NCI-H1092 treated with DMSO at 0.1 percent for 48 hours (cell line): Measurements from ENCODE around the gene NOC2L.
"Not testable (repeated sequence)": the region's sequence is repeated elsewhere in the genome, so short reads cannot be mapped to it uniquely, and the experiment has no call there.

Experiments
- DNase-seq: peaks from one replicate; lab custom pipeline; 2025; lab: John Stamatoyannopoulos, UW

The NOC2L gene

GRCh38 chr1:993379-993995 is 34.4 kb upstream of the NOC2L start:
- no peak for DNase-seq

GRCh38 chr1:992362-992761 is 33.3 kb upstream of the NOC2L start:
- no peak for DNase-seq

- DNase-seq: no peak
Measured at GRCh38 chr1:991895-992294, 32.8 kb upstream of the NOC2L start.

GRCh38 chr1:991275-991674 is 32.2 kb upstream of the NOC2L start:
- not testable (repeated sequence) for DNase-seq

DNA sequence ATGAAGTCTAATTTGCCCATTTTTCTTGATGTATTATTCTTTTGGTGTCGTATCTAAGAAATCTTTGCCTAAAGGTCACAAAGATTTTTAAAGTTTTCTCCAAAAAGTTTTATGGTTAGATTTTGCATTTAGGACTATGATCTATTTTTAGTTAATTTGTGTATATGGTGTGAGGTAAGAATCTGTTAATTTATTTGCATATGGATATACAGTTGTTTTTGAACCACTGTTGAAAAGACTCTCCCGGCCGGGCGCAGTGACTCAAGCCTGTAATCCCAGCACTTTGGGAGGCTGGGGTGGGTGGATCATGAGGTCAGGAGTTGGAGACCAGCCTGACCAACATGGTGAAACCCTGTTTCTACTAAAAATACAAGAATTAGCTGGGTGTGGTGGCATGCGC is 29.0 kb upstream of the NOC2L start:
- DNase-seq: not testable (repeated sequence)

GRCh38 chr1:985126-985525 is 26.1 kb upstream of the NOC2L start:
- DNase-seq: no peak

- DNase-seq: no peak
Measured at GRCh38 chr1:984476-984814, 25.4 kb upstream of the NOC2L start.

- peak; percentile 3 for DNase-seq
Measured at GRCh38 chr1:983798-984475, 24.9 kb upstream of the NOC2L start.

DNA sequence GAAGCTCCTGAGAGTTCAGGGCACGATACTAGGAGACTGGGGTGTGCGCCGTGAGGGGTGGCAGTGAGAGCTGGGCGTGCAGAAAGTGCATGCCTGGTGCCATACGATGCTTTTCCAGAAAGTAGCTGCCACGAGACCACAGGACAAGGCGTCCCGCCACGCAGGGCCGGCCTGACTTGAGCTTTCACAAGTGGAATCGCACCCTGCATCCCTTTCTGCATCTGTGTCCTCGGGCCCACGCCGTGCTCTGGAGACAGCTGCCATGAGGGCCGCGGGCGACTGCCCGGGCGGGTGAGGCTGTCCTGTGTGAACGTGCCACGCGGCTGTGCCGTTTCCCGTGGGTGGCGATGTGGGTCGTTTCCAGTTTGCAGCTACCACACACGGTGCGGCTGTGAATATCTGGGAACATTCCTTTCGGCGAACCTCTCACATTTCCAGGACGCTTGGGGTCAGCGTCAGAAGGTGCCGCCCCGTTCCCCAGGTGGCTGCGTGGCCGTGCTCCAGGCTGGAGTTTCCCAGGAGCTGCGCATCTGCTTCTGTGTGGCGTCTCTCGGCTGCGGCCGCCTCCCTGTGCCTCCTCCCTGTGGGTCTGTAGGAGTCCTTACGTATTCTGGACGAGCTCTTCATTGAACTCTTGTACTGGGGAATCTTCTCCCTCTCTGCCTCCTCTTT is 23.8 kb upstream of the NOC2L start:
- no peak for DNase-seq

DNA sequence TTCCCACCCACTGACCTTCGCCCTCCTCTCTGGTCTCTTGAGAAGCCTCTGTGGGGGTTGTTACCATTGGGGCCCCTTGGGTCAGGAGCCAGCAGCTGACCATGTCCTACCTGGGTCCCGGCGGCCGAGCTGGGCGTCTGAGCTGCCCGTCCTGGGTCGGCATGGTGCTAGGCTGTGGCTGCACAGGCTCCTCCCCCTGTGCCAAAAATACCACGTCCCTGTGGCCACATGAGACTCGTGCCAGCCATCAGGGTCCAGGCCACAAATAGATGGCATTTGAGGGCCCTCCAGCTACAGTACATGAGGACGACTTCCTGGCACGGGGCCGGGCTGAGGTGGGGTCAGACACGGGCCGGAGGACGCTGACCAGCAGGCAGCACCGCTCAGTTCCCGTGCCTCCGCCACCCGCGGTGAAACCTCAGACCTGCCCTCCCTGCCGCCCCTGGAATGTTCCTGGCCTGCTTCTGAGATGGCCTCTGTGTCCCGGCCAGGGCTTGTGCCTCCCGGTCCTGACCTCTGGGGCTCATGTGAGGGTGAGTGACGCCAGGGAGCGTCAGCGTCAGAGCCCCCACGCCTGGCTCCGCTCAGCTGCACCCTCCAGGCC is 23.0 kb upstream of the NOC2L start, which contains the start of gene PERM1:
PERM1 (minus strand) TSS at position 139 of the 604 bp plus-strand sequence. CDS start 1,064 bp downstream, outside the sequence.
- DNase-seq: no peak

DNA sequence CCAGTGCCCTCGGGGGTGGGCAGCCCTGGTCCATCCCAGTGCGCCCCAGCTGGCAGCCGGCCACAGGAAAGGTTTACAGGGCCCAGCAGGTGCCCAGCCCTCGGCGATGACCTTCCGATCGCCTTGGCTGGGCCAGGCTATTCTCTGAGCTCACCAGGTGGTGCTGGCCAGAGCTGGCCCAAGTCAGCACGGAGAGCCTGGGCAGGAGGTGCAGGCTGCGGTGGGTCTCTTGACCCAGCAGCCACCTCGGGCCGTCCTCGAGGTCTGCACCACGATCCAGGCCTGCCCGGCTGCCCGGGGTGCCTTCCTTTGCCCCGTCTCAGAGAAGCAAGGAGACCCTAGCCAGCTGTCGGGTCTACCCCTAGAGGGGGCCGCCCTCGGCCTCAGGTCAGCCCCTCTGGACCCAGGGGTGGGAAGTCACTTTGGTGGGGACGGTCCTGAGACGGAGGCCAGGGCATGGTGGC is 22.5 kb upstream of the NOC2L start:
- DNase-seq: no peak

GRCh38 chr1:980602-981395 is 21.7 kb upstream of the NOC2L start:
- DNase-seq: no peak

DNA sequence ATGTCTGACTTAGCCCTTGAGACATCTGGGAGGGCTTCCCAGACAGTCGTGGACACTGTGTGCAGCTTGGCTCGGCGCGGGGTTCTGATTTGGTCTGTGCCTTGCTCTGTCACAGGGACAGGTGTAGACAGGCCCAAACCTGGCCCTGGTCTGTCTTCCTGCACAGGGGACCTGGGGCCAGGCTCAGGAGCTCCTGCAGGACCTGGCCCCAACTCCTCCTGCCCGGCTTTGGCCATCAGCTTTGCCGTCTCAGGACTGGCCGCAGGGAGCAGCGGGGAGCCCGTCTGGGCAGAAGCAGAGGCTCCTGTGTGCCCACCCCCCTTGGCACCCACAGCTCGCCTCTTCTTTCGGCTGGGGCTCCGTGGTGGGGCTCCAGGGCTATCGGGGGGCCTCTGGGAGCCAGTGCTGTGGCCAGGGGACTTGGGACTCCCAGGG is 21.1 kb upstream of the NOC2L start:
- DNase-seq: no peak

DNA sequence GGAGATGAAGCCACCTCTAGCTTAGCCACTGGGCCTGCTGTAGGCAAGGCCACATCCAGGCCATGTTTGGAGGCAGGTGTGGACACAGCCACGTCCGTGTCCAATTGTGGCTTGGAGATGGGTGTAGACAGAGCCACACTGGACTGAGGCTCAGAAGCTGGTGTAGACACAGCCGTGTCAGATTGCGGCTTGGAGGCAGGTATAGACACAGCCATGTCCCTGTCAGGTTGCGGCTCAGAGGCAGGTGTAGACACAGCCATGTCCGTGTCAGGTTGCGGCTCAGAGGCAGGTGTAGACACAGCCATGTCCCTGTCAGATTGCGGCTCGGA is 20.7 kb upstream of the NOC2L start:
- DNase-seq: no peak

DNA sequence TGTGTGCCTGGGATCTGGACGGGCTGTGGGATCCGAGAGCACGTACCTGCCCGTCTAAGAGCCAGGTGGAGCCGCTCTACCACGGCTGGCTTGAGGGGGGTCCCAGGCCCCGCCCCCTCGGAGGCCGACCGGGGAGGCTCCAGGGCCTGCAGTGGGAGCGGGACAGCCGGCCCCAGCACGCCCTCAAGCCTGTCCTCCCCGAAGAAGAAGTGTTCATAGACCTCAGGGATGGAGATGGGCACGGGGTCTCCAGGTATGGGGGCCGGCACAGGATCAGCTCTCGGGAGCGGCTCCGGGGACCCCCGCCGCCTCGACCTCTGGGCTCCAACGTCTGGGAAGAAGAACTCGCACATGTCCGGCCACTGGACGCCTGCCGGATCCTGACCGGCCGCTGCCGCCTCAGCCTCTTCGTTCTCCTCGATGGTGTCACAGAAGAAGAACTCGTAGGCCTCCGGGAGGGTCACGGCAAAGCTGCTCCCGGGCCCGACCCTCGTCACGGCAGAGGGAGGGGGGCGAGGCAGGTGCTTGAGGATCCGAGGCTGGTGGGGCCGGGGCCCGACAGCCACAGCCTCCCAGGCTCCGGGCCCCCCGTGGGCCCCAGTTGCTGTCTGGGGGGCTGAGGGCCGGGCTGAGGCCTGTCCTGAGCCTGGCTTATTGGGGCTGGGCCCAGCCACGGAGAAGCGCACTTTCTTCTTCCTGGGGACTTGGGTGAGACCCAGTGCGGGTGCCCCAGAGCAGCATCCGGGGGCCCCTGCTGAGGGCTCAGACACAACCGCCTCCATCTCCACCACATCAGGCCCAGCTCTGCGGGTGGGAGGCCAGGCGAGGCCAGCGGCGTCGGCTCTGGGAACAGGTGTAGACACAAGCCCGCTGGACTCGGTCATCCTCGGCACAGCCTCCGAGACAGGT is 20.0 kb upstream of the NOC2L start:
- no peak for DNase-seq

GRCh38 chr1:978069-978834 is 19.2 kb upstream of the NOC2L start:
- no peak for DNase-seq

GRCh38 chr1:976791-977190 is 17.7 kb upstream of the NOC2L start:
- DNase-seq: not testable (repeated sequence)

- peak; percentile 28 for DNase-seq
Measured at GRCh38 chr1:975896-976683, 17.0 kb upstream of the NOC2L start.

DNA sequence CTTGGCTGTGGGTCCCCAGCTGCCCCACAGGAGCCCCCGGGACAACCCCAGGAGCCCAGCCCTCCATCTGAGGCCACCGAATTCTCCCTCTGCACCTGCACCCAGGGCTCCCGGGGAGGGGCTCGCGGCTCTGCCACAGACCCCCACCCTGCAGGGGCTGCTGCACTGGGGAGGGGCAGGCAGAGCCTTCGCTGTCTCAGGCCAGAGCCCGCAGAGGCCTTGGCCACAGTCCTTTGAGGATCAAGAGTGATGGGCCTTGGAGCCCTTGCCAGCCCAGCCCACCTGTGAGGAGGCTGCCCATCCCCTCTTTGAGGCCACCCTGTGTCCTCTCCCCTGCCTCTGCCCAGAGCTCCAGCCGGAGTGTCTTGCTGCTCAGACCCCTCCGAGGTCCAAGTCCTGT is 16.3 kb upstream of the NOC2L start:
- DNase-seq: no peak
